ENCODE results near the gene SAMSN1. TPM values are rescaled to one million over a fixed set of nuclear protein-coding genes. Genes with fewer than 3 reads are reported as not detected.

SAMSN1 gene
- polyA plus RNA-seq, 1 of the 3 experiments (the other 2 are of a cell fraction) = not detected

GRCh38 chr21:14438211-14438610 lies 107.9 kb downstream of the SAMSN1 start:
- Histone ChIP-seq H3K9ac (no peak overlapping the region), H3K36me3 (replicated peaks in 1 of 2; ENCODE audit: control insufficient read depth in 1 of 2, insufficient read depth in 2 of 2, low read length in 1 of 2) (no peaks in the 10 kb centered on the region), H4K20me1 (ENCODE audit: insufficient read depth) (no peaks in the 10 kb centered on the region), H3K4me2 (no peak overlapping the region), H3K27me3 (ENCODE audit: insufficient read depth) (no peaks in the 10 kb centered on the region), H3K9me2 (no peaks in the 10 kb centered on the region), H3K9me3 (no peaks in the 10 kb centered on the region), H3F3A (replicated peaks; ENCODE audit: insufficient read depth) (no peaks in the 10 kb centered on the region), H3K4me1 (ENCODE audit: control insufficient read depth in 1 of 2, insufficient read depth in 2 of 2, low read depth in 1 of 2, low read length in 1 of 2) (no peaks in the 10 kb centered on the region), H3K27ac (ENCODE audit: low read depth in 2 of 2, low read length in 1 of 2) (no peak overlapping the region), H3K4me3 (ENCODE audit: low read depth in 2 of 2, low read length in 1 of 2) (no peak overlapping the region), H3K79me2 (ENCODE audit: insufficient read depth) (no peaks in the 10 kb centered on the region), H2AFZ (ENCODE audit: low read depth) (no peak overlapping the region)
- TF ChIP-seq RFX5 (IDR thresholded peaks at IDR 0.05; ENCODE audit: low read length) (no peak), RAD21 (IDR thresholded peaks at IDR 0.05; ENCODE audit: low read length) (no peak), TCF12 (IDR thresholded peaks at IDR 0.05) (no peak), RCOR1 (IDR thresholded peaks at IDR 0.05; ENCODE audit: low read length) (no peak), IRF3 (IDR thresholded peaks at IDR 0.05; ENCODE audit: low read depth, low read length) (no peak), NRF1 (IDR thresholded peaks at IDR 0.05; ENCODE audit: low read depth, low read length) (no peak), SIN3A (IDR thresholded peaks at IDR 0.05; ENCODE audit: borderline replicate concordance, low read depth, low read length) (no peak), FOXM1 (IDR thresholded peaks at IDR 0.05; ENCODE audit: low read depth) (no peak), POLR2AphosphoS5 (IDR thresholded peaks at IDR 0.05; ENCODE audit: low read depth, low read length) (no peak), ZBTB33 (IDR thresholded peaks at IDR 0.05; ENCODE audit: borderline replicate concordance, low read depth) (no peak), MEF2A (IDR thresholded peaks at IDR 0.05; ENCODE audit: borderline replicate concordance, low read depth) (no peak), CTCF (IDR thresholded peaks at IDR 0.05) (no peak), USF1 (IDR thresholded peaks at IDR 0.05; ENCODE audit: borderline replicate concordance, low read depth) (no peak), RXRA (IDR thresholded peaks at IDR 0.05; ENCODE audit: borderline replicate concordance, low read depth) (no peak), CHD2 (IDR thresholded peaks at IDR 0.05; ENCODE audit: low read length, partially characterized antibody) (no peak), TEAD4 (IDR thresholded peaks at IDR 0.05; ENCODE audit: borderline replicate concordance, insufficient read depth) (no peak)
- POLR2A ChIA-PET = no interaction called here
- 3% methylated on average over 4 of the region's 4 CpGs for WGBS (ENCODE audit: low lambda C conversion rate)
- CTCF ChIA-PET = no interaction called here
- no peak for DNase-seq

Data from SK-N-SH (cell line).